ENCODE results near the gene YJEFN3.

Gene YJEFN3

DNA sequence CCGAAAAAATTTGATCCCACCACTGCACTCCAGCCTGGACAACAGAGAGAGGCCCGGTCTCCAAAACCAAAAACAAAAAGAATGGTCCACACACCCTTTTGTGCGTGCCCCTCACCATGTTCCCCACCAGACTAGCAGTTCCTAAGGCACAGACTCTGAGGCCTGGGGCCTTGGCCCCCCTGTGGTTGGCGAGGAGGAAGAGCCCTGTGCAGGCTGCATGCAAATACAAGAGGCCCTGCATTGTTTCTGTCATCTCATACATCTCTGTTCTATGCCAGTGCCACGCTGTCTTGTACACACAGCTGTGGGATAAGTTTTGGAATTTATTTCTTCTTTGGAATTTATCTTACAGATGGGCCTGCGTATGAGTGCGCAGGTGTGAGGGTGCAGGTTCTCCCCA is 4.7 kb upstream of the YJEFN3 start:
- DNase-seq (ENCODE audit: low read depth) = no peak

DNA sequence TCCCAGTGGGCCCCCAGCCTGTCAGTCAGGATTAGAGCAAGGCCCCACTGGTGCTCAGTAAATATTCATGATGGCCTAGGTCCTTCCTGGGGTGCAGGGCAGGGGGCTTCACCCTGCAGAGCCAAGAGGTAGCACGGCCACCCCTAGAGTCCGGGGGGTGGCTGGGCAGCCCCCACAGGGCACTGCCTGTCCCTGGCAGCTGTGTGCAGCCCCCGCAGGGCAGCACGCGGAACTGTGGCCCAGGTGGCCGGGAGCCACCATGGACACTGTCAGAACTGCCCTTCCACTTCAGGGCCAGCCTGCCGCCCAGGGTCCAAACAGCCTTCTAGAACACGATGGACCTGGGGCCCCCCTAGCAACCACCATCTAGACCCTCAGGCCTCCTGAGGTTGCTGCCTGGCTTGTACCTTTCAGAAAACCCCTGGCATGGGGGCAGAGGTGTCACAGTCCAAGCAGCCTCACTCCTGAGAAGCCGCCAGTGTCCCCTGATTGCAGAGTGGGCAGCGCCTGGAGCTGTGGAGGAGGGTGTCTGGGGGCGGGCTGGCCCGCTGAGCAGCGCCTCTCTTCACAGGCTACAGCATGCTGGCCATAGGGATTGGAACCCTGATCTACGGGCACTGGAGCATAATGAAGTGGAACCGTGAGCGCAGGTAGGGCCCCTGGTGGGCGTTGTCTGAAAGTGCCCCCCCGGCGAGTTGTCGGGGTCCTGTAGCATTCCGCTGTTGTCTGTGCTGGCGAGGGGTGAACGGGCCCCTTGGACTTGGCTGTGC is 2.9 kb upstream of the YJEFN3 start:
- no peak for DNase-seq (ENCODE audit: low read depth)

DNA sequence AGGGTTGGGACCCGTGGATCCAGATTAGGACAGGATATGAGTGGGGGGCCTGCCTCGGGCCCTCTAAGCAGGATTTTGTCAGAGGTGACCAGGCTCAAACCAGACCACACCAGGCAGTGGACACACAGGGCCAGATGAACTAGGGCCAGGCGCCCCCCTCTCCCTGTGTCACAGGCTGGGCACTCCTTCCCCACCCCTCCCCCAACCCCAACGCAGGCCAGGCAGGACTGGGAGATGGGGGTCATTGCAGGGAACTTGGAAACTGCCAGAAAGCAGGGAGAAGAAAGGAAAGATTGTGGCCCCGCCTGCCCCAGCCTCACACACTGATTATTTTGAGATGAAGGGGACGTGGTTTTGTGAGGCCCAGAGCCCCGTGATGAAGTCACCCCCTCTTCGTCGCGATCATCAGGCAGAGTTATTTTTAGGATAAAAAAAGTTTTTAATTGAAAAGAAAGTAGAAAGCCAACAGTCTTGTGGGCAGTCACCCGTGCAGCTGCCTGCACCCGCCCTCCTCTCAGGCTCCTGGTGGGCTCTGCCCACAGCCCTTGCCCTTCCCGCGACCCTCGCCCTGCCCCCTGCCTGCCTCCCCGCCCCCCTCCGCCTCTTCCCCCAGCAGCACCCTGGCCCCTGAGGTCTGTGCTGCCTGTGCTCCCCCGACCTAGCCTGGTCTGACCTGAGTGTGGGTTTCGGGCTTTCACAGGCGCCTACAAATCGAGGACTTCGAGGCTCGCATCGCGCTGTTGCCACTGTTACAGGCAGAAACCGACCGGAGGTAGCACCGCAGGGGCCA is 1.9 kb upstream of the YJEFN3 start:
- DNase-seq (ENCODE audit: low read depth) = no peak

DNA sequence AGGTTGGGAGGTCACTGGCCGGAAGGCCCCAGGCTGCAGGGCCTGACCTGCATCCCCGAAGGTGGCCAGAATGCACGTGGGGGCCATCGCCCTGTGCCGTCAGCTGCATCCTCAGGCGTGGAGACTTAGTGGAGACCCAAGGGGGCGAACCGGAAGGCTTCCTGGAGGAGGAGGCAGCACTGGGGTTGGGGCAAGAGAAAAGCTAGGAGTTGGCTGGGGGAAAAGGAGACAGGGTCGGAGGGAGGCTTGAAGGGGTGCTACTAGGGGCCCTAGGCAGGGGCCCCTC is 1.4 kb upstream of the YJEFN3 start:
- DNase-seq (ENCODE audit: low read depth) = no peak

DNA sequence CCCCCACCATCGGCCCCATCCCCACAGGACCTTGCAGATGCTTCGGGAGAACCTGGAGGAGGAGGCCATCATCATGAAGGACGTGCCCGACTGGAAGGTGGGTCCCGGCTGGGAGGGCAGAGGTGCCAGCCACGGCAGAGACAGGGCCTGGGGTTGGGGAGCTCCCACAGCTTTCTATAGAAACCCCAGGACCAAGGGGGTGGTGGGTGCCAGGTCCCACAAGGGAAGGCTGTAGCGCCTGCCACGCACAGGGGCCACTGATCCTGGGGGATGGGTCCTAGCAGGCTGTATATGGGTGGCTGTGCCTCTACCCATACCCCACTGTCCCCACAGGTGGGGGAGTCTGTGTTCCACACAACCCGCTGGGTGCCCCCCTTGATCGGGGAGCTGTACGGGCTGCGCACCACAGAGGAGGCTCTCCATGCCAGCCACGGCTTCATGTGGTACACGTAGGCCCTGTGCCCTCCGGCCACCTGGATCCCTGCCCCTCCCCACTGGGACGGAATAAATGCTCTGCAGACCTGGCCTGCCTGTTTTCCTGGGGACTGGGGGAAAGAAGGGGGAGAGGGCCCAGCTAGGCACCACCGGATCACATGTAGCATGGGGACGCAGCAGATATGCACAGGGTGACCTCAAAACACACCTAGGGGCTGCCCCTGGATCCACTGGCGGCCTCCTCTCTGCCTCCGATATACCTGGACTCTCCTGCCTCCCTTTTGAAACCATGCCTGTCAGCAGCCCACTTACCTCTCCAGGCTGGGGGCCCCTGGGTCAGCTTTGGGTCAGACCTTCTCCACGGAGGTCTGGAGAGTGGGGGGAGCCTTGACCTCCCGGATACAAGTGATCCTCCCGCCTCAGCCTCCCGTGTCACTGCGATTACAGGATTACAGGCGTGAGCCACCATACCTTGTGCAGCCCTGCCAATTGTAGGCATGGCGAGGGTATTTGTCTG is 761 bp upstream of the YJEFN3 start:
- DNase-seq (ENCODE audit: low read depth) = no peak

DNA sequence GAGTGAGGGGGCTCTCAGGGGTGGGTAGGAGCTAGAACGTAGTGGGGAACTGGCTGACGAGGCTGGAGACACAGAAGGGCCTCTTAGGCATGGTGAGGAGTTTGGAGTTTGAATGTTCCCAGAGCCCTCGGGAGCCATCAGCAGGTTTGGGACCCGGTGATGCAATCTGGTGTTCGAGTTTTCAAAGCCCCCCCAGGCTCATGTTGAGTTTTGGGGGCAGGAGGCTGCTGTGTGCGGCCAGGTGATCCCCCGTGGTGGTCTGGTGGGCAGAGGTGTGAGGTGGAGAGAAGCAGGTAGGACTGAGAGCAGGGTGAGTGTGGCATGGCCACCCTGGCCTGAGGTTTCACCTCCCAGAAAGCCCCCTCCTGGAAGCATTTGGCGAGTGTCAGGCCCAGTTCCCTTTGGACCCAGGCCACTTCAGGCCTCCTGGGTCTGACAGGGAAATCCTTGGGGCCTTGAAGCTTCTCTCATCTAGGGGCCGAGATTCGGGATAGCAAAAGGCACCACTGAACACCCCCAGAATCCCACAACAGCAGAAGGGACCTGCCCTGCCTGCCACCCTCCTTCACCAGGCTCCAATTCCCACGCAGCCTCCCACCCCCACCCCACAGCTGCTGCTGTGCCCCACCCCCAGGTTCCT is 1.2 kb downstream of the YJEFN3 start:
- no peak for DNase-seq (ENCODE audit: low read depth)

DNA sequence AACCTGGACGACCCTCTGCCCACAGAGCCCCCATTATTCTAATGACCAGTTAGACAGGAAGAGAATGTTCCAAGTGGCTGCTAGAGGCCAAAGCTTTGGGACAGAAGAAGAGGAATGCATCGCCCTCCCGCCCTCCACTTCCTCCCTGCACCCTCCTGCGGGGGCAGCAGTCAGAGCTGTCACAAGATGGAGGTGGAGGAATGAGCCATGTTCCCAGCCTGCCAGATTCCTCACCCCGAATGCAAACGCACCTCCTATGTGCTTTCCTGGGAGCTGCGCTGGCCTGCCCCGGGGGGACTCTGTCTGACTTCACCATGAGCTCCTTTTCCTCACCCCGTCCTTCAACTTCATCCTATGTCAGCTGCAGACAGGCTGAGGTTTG is 1.7 kb downstream of the YJEFN3 start:
- DNase-seq (ENCODE audit: low read depth) = no peak

DNA sequence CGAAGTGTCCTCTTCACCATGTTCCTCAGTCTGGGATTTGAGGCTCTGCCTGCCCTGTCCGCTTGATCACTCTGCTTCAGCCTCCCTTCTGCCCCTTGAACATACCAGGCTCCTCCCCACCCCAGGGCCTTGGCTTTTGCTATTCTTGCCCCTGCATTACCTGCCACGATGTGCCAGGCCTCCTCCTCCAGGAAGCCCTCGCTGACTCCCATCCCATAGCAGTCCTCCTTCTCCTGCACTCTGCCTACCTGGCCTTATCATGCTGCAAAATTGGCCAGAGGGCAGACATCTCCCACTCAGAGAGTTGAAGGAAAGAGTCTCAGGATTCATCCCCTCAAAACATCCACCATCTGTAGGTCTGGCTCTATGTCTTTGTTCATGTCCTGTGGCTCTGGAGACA is 2.2 kb downstream of the YJEFN3 start:
- DNase-seq (ENCODE audit: low read depth) = no peak

DNA sequence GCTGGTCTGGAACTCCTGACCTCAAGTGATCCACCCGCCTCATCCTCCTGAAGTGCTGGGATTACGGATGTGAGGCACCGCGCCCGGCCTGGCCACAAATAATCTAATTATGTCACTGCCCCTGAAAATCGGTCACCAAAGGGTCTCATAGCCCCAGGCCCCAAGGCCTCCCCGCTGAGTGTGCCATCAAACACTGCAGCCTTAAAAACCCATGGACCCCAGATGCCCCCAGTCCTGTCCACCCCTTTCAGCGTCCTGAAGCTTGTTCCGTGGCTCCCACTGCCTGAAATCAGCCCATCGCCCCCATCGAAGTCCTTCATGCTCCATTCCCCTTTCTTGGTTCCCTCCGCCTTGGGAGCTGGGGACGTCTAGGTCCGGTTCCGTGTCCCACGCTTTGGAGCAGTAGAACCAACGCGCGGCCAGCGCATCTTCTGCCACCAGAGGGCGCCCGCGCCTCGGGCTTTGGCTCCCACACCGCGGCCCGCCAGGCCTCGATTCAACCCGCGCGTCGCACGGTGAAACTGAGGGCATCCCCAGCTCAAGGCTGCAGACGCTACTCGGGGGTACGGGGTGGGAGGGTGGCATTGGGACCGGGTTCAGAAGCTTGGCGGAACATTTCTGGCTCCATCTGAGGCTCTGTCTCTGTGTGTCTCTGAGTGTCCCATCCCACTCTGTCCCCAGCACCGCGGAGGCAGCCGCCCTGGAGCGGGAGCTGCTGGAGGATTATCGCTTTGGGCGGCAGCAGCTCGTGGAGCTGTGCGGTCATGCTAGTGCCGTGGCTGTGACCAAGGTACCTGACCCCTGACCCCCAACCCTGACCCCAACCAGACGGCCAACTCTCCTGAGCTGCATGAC is 3.5 kb downstream of the YJEFN3 start:
- peak; percentile 80 for DNase-seq (ENCODE audit: low read depth)

DNA sequence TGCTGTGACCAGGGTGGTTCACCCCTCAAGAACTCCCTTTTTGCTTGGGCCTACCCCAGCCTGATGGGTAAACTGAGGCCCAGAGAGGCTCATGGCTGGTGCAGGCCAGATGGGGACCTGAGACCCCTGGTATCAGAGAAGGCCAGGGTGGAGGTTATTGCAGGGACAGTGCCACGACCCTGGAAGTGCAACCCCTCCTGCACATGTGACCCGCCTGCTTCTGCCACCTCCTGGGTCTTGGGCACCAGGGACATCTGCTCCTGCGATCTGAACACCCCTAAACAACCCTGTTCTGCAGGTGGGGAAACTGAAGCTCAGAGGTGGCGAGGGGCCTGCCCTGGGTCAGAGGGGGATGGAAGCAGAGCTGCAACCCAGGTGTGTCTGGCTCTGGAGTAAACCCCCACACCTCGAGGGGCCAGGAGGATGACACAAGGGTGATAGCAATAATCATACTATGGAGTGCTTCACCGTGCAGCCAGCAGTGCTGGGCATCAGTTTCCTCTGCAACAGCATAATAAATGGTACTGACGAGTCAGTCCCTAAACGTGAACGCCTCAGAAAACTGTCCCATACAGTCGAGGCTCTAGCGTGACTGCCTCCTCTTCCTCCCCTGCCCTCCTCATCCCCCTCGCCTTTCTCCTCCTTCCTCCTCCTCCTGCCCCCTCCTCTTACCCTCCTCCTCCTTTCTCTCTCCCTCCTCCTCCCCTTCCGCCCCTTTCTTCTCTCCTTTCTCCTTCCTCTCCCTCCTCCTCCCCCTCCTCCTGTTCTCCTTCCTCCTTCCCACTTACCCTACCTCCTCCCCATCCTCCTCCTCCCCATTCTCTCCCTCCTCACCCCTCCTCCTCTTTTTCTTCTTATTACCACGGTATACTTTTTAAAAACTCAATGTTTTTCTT is 4.3 kb downstream of the YJEFN3 start:
- DNase-seq (ENCODE audit: low read depth) = no peak

DNA sequence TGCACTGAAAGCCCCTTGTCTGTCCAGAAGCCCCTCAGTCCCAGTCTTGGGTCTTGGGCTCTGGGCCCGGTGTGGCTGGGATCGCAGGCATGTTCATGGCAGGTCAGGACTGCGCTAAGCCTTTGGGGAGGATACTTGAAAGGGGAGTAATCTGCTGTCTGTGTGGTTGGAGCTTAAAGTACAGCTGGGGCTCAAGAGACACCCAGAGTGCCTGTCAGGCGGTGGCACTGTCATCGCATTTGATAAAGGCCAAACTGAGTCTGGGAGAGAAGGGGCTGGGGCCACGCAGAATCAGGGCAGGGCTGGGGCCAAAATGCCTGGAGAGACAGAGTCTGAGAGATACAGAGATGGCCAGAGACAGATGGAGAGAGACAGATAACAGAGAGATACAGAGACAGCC is 5.1 kb downstream of the YJEFN3 start:
- DNase-seq (ENCODE audit: low read depth) = no peak

DNA sequence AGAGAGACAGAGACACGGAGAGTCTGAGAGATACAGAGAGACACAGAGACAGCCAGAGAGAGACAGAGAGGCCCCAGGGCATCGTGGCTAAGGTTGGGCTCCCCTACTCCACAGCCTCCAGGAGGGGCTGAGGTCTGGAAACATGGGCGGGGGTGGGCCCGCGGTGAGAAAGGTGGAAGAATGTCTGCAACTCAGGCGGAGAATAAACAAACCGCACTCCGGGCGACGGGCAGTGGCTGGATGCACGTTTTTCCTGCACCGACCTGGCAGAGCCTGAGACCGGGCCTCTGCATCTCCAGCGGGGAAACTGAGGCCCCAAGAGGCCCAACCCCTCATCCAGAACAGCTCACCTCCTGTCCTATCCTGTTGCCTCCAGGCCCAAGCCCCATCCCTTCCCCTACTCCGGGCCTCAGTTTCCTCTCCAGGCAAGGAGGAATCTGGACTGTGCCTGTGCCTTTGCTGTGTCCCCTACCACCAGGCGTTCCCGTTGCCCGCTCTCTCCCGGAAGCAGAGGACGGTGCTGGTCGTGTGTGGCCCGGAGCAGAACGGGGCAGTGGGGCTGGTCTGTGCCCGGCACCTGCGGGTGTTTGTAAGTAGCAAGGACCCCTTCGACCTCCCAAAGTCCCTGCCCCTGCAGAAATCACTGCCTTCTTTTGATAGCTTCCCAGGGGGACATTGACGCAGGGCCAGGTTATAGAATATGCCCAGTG is 6.0 kb downstream of the YJEFN3 start:
- DNase-seq (ENCODE audit: low read depth) = no peak

DNA sequence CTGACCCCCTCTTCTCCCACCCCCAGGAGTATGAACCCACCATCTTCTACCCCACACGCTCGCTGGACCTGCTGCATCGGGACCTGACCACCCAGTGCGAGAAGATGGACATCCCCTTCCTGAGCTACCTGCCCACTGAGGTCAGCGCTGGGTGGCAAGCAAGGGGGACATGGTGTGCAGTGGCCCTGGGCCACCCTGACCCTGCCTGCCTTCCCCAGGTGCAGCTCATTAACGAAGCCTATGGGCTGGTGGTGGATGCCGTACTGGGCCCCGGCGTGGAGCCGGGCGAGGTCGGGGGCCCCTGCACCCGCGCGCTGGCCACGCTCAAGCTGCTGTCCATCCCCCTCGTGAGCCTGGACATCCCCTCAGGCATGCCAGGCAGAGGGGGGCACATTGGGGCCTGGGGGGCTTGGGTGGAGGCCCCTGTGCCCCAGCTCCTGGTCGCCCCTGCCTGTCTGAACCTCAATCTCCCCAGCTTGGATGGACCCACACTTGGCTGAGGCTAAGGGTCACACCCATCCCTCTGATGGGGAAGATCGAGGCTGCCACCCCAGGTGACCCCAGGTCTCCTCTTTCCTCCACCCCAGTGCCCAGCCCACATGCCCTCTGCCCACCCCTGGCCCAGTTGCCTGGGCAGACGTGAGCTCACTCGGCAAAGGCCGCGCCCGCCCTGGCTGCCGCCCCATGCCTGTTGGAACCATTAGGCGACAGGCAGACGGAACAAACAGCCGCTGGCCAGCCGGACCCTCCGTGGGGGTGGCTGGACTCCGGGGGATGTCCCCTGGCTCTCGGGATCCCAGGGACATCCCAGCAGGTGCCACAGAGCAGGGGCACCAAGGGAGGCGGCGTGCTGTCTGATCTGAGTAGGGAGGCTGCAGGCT is 6.8 kb downstream of the YJEFN3 start:
- no peak for DNase-seq (ENCODE audit: low read depth)

DNA sequence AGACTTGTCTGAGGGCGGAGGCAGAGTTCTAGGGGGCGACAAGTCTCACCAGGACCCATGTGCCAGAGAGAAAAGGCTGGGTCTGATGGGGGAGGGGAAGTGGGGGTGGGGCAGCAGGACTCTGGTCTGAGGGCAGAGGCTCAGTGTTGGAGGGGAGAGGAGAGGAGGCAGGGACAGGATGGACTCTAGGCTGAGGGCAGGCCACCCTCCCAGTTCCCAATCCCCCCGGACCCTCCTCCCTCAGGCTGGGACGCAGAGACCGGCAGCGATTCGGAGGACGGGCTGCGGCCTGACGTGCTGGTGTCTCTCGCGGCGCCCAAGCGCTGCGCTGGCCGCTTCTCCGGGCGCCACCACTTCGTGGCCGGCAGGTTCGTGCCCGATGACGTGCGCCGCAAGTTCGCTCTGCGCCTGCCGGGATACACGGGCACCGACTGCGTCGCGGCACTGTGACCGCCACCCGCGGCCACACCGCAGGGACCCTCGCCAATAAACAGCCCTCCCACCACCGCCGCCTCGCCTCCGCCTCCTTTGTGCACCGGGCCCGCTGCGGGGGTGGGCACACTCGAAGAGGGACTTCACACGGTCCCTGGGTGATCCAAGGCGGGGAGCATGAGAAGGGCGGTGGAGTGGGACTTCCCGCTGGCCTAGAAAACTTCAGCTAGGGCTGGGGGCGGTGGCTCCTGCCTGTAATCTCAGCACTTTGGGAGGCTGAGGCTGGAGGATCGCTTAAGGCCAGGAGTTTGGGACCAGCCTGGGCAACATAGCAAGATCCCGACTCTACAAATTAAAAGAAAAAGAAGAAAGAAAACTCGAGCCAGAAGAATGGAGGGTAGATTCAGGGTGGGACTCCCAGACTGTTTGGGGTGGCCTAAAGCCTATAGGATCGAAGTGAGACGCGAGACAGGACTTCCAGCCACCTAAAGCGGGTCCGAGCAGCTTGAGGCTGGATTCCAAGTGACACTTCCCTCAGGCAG is 8.7 kb downstream of the YJEFN3 start:
- no peak for DNase-seq (ENCODE audit: low read depth)

DNA sequence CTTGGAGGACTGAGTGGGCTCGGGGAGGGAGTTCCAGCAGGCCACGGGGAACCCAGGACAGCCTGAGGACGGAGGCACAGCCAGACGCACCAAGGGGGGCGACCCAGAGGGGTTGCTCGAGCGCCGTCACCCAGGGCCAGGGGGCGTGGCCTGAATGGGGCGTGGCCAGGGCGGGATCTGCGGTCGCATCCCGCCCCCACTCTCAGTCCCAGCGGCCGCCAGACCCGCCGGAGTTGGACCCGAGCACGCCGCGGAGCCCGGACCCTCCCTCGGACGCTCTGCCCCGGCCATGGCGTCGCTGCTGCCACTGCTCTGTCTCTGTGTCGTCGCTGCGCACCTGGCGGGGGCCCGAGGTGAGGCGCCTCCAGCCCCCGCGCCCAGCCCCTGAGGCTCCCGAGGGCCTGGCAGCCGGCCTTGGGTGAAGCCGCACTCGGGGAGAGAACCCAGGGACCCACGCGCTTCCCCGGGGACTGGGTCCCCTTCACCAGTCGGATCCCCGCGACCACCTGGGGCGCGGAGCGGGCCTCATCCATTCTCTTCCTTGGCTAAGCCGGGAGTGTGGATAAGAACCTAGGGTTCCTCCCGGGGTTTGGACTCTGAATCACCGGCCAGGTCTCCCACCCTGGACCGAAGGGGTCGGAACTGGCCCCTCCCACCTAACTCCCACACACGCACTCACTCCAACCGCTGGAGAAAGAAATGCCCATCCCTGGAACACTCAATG is 9.5 kb downstream of the YJEFN3 start, which contains the start of gene CILP2:
CILP2 (plus strand) TSS at position 205 of the 724 bp plus-strand sequence; CDS start at position 290, 85 bp downstream.
- DNase-seq (ENCODE audit: low read depth) = peak; percentile 16

DNA sequence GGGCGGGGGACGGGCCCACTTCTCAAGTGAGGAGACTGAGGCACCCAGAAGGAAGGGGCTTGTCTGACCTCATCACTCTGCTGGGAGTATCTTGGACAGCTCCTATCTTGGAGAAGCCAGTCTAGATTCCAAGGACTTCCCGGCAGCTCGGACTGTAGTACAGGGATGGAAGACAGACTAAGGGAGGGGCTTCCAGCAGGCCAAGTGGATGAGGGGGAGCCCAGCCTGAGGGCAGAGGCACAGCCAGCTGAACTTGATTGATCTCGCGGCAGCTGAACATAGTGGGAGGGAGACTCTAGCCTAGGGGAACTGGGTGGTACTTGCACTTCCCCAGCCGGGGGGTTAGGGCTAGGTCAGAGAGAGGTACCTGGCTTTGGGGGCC is 10.1 kb downstream of the YJEFN3 start:
- no peak for DNase-seq (ENCODE audit: low read depth)

DNA sequence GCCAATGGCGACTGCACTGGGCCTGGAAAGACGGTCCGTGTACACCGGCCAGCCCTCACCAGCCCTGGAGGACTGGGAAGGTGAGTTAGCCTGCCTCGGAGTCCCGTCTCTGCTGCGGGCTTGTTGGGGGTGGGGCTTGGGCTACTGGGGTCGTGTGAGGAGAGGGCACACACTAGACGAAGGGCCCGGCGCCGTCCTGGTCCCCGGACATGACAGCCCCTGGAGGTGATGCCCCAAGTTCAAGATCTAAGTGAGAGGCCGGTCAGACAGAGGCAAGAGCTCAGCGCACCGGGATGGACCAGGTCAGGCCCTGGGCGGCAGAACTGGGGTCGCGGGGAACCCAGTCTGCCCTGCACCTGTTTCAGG is 11.0 kb downstream of the YJEFN3 start:
- DNase-seq (ENCODE audit: low read depth) = no peak

Measured in stimulated activated CD8-positive, alpha-beta memory T cell treated with anti-CD3 and anti-CD28 coated beads, Interleukin-7, amount 100 ng/mL, for 24 hours (primary cell).